Cardiac muscle cell (in vitro differentiated cells and primary cell): ENCODE measurements around the gene STX17. TPM values are rescaled to one million over a fixed set of nuclear protein-coding genes. Genes with fewer than 3 reads are reported as not detected.
"Not testable (repeated sequence)": the region's sequence is repeated elsewhere in the genome, so short reads cannot be mapped to it uniquely, and the experiment has no call there.

Experiments used
- DNase-seq, 2 donors: peaks; one replicate each; pipeline versions ENCODE4 v3.0.0 to v3.0.0-alpha.2; 2010 to 2017; ENCODE audit warnings: low read depth in 1 of 2, low spot score in 1 of 2
- H3K27ac ChIP-seq: fragments of 200-600 bp; sonication (generic); 2 replicates; pipeline ENCODE4 v1.5.1; 2016
- H3K27me3 ChIP-seq: fragments of 200-600 bp; sonication (generic); 2 replicates; pipeline ENCODE4 v1.6.0; 2016; ENCODE audit warnings: control low read depth
- H3K36me3 ChIP-seq: fragments of 200-600 bp; sonication (generic); 2 replicates; pipeline ENCODE4 v1.5.1; 2016; ENCODE audit warnings: control low read depth
- H3K4me1 ChIP-seq: fragments of 200-600 bp; sonication (generic); 2 replicates; pipeline ENCODE4 v1.8.1; 2017; ENCODE audit warnings: low read depth, mild to moderate bottlenecking, mixed run types
- H3K4me3 ChIP-seq: fragments of 200-600 bp; sonication (generic); 2 replicates; pipeline ENCODE4 v1.5.1; 2016; ENCODE audit warnings: mild to moderate bottlenecking
- H3K9me3 ChIP-seq: fragments of 200-600 bp; sonication (generic); 2 replicates; pipeline ENCODE4 v1.5.1; 2017; ENCODE audit warnings: low read depth, mild to moderate bottlenecking, control low read depth
- polyA plus RNA-seq: library from polyadenylated mRNA; unstranded; fragments of >200 nt; fragmentation: Nextera tagmentation; extraction: Ambion mirVana; gene quantifications from 2 replicates; pipeline ENCODE4 v1.2.1, GENCODE V29; 2016
- total RNA-seq: library from RNA; depleted of rRNA; stranded (reverse); fragments of >200 nt; gene quantifications from 2 replicates; pipeline ENCODE4 v1.2.3, GENCODE V29; 2016
- TF ChIP-seq, protein P1 (sequence below): IDR thresholded peaks from 2 replicates; pipeline ENCODE4 v1.5.1; 2012; ENCODE audit warnings: low read depth, mild to moderate bottlenecking, low read length

Gene STX17
- total RNA-seq (16.5 and 34.8 TPM in 2 replicates), polyA plus RNA-seq (20.4 and 27.4 TPM in 2 replicates)

DNA sequence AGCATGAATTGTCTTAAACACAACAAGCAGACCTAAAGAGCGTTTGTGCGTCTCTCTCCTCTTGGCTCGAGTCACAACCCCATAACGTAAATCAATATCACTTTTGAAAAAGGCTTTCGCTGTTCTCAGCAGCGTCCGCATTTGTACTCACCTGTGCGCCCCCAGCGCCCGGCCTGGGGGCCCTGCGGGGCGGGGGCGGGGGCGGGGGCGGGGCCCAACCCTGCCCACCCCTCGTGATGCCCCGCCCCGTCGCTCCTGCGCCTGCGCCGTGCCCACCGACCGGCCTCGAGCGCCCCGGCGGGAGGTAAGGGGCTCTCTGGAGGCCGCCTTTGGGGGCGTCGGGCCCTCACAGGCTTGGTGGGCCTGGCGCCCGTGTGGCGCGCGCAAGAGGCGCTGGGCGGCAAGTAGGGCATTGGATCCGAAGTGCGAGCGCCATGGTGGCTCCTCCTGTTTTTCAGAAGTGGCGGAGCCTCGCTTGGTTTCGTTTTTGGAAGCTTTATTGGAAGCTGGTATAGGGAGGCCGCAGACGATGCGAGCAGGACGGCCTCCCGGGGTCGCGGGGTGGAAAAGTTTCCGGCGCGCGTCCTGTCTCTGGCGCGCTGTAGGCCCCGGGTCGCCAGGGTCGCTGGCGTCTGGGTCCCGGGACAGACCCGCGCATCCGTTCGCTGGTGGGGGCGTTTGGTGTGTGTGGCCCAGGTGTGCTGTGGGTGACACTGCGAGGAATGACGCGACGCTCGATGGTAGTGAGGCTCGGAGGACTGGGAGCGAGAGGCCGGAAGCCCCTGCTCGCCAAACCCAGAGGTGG lies at the start of gene STX17:
STX17 (plus strand) TSS at position 252 of the 805 bp plus-strand sequence. CDS start 8,586 bp downstream, outside the sequence.
- peak within 1 kb of the TSS; percentile 73 for H3K4me3 ChIP-seq
- DNase-seq = peak; percentile 77 to 87
- TF ChIP-seq, protein P1, sequence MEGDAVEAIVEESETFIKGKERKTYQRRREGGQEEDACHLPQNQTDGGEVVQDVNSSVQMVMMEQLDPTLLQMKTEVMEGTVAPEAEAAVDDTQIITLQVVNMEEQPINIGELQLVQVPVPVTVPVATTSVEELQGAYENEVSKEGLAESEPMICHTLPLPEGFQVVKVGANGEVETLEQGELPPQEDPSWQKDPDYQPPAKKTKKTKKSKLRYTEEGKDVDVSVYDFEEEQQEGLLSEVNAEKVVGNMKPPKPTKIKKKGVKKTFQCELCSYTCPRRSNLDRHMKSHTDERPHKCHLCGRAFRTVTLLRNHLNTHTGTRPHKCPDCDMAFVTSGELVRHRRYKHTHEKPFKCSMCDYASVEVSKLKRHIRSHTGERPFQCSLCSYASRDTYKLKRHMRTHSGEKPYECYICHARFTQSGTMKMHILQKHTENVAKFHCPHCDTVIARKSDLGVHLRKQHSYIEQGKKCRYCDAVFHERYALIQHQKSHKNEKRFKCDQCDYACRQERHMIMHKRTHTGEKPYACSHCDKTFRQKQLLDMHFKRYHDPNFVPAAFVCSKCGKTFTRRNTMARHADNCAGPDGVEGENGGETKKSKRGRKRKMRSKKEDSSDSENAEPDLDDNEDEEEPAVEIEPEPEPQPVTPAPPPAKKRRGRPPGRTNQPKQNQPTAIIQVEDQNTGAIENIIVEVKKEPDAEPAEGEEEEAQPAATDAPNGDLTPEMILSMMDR = no peak
- peak within 1 kb of the TSS; percentile 90 for H3K27ac ChIP-seq
- peaks cover 17% of the 10 kb centered on the region for H3K4me1 ChIP-seq
- no peaks in the 10 kb centered on the region for H3K9me3 ChIP-seq
- H3K36me3 ChIP-seq = no peaks in the 10 kb centered on the region
- no peaks in the 10 kb centered on the region for H3K27me3 ChIP-seq

DNA sequence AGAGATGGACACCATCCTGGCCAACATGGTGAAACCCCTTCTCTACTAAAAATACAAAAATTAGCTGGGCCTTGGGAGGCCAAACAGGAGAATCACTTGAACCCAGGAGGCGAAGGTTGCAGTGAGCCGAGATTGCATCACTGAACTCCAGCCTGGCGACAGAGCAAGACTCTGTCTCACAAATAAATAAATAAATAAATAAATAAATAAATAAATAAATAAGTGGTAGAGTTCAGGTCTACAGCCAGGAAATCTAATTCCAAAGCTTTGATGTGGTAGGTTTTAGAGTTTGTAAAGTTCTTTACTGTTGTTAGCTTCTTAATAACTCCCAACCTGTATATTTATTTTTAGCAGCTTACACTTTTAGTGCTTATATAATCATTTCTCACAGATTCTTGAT lies 48.9 kb upstream of the STX17 start:
- H3K4me1 ChIP-seq, DNase-seq, H3K4me3 ChIP-seq, H3K27ac ChIP-seq, H3K36me3 ChIP-seq, H3K27me3 ChIP-seq, H3K9me3 ChIP-seq: not testable (repeated sequence)

DNA sequence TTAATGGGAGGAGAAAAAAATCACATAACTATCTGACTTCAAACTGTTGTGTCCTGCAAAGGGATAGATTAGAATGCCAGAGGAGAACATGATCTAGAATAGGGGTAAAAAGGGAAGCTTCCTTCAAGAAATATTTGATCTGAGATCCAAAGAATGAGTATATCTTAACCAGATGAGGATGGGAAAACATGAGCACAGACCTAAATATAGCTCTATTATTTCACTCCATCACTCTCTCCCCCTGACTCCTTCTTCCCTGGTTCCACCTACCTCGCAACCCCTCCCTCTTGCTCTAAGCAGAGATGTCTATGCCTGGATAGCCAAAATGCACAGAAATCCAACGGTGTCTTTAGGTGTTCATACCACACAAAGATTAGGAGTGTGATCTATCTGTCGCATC lies 48.4 kb upstream of the STX17 start:
- no peaks in the 10 kb centered on the region for H3K9me3 ChIP-seq
- TF ChIP-seq, protein P1 = no peak
- no peaks in the 10 kb centered on the region for H3K4me1 ChIP-seq
- H3K27ac ChIP-seq = no peak overlapping the region
- DNase-seq = no peak
- no peaks in the 10 kb centered on the region for H3K36me3 ChIP-seq
- no peak overlapping the region for H3K4me3 ChIP-seq
- no peaks in the 10 kb centered on the region for H3K27me3 ChIP-seq

DNA sequence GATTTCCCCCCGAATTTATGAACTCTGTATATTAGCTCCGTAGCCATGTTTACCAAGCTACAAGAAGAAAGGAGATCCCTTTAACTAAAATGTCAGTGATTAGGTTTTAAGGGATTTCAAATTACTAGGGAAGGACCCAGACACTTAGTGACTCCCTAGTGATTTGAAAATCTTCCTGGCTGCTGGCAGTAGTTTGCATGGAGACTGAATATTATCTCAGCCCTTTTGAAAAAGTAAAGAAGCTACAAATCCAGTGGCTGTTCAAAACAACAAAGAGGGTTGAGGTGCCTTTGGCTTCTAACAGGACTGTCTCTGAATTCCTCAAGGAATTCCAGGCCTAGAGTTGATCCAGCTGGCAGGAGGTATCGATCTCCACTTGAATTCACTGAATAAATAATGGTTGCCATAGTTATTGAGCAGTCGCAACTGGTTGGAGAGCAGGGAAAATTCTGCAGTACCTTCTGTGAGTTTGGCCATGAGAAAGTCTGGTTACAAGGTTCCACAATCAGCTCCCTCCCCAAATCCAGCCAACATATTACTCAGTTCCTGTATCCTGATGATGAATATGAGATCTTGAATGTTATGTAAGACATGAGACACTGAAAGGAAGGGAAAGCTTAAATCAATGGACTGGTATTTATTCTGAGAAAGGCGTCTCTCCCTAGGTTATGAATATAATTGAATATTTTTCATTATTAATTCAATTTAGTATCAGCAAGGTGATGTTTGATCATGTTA lies 47.0 kb upstream of the STX17 start:
- TF ChIP-seq, protein P1 = no peak
- no peaks in the 10 kb centered on the region for H3K36me3 ChIP-seq
- H3K27me3 ChIP-seq = no peaks in the 10 kb centered on the region
- DNase-seq = peak in 1 of 2 donors; percentile 17
- H3K9me3 ChIP-seq = no peaks in the 10 kb centered on the region
- H3K4me3 ChIP-seq = no peak overlapping the region
- H3K27ac ChIP-seq = no peak overlapping the region
- no peaks in the 10 kb centered on the region for H3K4me1 ChIP-seq

DNA sequence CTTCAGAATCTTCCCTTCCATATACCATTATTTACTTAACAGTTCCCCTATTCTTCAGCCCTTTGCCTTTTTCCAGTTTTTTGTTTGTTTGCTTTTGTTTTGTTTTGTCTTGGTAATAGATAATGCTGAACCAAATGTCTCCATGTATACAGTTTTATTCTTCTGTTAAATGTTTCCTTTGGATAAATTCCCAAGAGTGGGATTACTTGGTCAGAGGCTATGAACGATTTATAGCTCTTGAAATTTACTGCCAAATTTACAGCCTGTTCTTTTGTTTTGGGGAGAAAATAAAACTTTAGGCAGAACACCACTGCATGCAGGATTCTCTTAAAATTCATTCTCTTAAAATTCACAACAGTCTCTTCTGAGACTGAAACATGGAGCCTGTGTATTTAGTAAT lies 46.2 kb upstream of the STX17 start:
- no peaks in the 10 kb centered on the region for H3K4me1 ChIP-seq
- no peak overlapping the region for H3K4me3 ChIP-seq
- no peaks in the 10 kb centered on the region for H3K27me3 ChIP-seq
- no peaks in the 10 kb centered on the region for H3K9me3 ChIP-seq
- no peaks in the 10 kb centered on the region for H3K36me3 ChIP-seq
- TF ChIP-seq, protein P1 = no peak
- no peak for DNase-seq
- no peak overlapping the region for H3K27ac ChIP-seq

DNA sequence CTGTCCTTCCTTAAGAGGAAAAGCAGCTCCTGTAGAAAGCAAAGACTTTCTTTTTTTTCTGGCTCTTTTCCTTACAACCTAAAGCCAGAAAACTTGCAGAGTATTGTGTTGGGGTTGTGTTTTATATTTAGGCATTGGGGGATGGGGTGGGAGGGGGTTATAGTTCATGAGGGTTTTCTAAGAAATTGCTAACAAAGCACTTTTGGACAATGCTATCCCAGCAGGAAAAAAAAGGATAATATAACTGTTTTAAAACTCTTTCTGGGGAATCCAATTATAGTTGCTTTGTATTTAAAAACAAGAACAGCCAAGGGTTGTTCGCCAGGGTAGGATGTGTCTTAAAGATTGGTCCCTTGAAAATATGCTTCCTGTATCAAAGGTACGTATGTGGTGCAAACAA lies 42.5 kb upstream of the STX17 start:
- H3K27me3 ChIP-seq = no peaks in the 10 kb centered on the region
- H3K4me3 ChIP-seq = no peak overlapping the region
- TF ChIP-seq, protein P1 = no peak
- DNase-seq = no peak
- H3K9me3 ChIP-seq = no peaks in the 10 kb centered on the region
- H3K36me3 ChIP-seq = no peaks in the 10 kb centered on the region
- no peaks in the 10 kb centered on the region for H3K4me1 ChIP-seq
- no peak overlapping the region for H3K27ac ChIP-seq
